ENCODE measurements around the gene SCUBE1. TPM values are rescaled to one million over a fixed set of nuclear protein-coding genes. Genes with fewer than 3 reads are reported as not detected.

SCUBE1 gene
- total RNA-seq, 1 donor from 2014 or later = 0.89 TPM

- no peak for DNase-seq (ENCODE audit: missing footprints)
- intact Hi-C loops (cut with DNase I) = no loop called here
- ATAC-seq = no peak
Observed at GRCh38 chr22:43148581-43148980, 194.6 kb downstream of the SCUBE1 start.

- no peak for ATAC-seq
- intact Hi-C loops (cut with DNase I) = no loop called here
- DNase-seq (ENCODE audit: missing footprints) = no peak
Observed at GRCh38 chr22:43147821-43148220, 195.4 kb downstream of the SCUBE1 start.

Other genes with a start within 250 kb of the SCUBE1 start
- 0.43 TPM for gene BIK, start 232.6 kb downstream of the SCUBE1 start, total RNA-seq
- 15.5 TPM for gene MCAT, start 200.0 kb downstream of the SCUBE1 start, total RNA-seq
- gene TSPO, start 191.8 kb downstream of the SCUBE1 start, total RNA-seq = 136 TPM
- 13.2 TPM for gene TTLL12, start 156.2 kb downstream of the SCUBE1 start, total RNA-seq
- not detected for gene MPPED1, start 68.6 kb upstream of the SCUBE1 start, total RNA-seq